HG03135 (cell line): ENCODE results near the gene DOCK2.

ENCODE experiments used
- ATAC-seq: cut with Tn5 transposase; IDR thresholded peaks from one replicate; pipeline ENCODE4 v1.9.1; 2021; ENCODE audit warnings: mild to moderate bottlenecking, moderate library complexity; ENCODE audit not compliant: unreplicated experiment

The DOCK2 gene

GRCh38 chr5:169971780-169972179, 334.7 kb downstream of the DOCK2 start:
- no peak for ATAC-seq

- no peak for ATAC-seq
Observed at GRCh38 chr5:169973056-169973455, 336.0 kb downstream of the DOCK2 start.

- no peak for ATAC-seq
Observed at GRCh38 chr5:169974121-169974770, 337.2 kb downstream of the DOCK2 start.

- ATAC-seq = no peak
Observed at GRCh38 chr5:169978714-169979113, 341.6 kb downstream of the DOCK2 start.

- ATAC-seq = no peak
Observed at GRCh38 chr5:169979871-169980270, 342.8 kb downstream of the DOCK2 start.

GRCh38 chr5:169980418-169981053, 343.5 kb downstream of the DOCK2 start, which contains the start of gene INSYN2B:
Gene INSYN2B (minus strand): TSS chr5:169980495. CDS start chr5:169883898, 96,597 bp downstream.
- no peak for ATAC-seq

- ATAC-seq = no peak
Observed at GRCh38 chr5:169988206-169988605, 351.1 kb downstream of the DOCK2 start.

- ATAC-seq = no peak
Observed at GRCh38 chr5:169988947-169989346, 351.9 kb downstream of the DOCK2 start.

GRCh38 chr5:169989365-169989764, 352.3 kb downstream of the DOCK2 start:
- ATAC-seq = no peak

GRCh38 chr5:169991115-169991869, 354.2 kb downstream of the DOCK2 start:
- no peak for ATAC-seq

GRCh38 chr5:169992789-169993484, 355.9 kb downstream of the DOCK2 start:
- no peak for ATAC-seq

GRCh38 chr5:169993485-169993790, 356.4 kb downstream of the DOCK2 start:
- ATAC-seq = no peak

- no peak for ATAC-seq
Observed at GRCh38 chr5:169997798-169998197, 360.7 kb downstream of the DOCK2 start.

GRCh38 chr5:169999621-170000020, 362.5 kb downstream of the DOCK2 start:
- no peak for ATAC-seq

- ATAC-seq = no peak
Observed at GRCh38 chr5:170000155-170000554, 363.1 kb downstream of the DOCK2 start.

GRCh38 chr5:170006021-170006420, 368.9 kb downstream of the DOCK2 start:
- no peak for ATAC-seq

GRCh38 chr5:170008376-170008775, 371.3 kb downstream of the DOCK2 start:
- ATAC-seq = no peak

- no peak for ATAC-seq
Observed at GRCh38 chr5:170010595-170010994, 373.5 kb downstream of the DOCK2 start.

- no peak for ATAC-seq
Observed at GRCh38 chr5:170011751-170012150, 374.7 kb downstream of the DOCK2 start.

GRCh38 chr5:170012622-170013021, 375.5 kb downstream of the DOCK2 start:
- no peak for ATAC-seq

- ATAC-seq = no peak
Observed at GRCh38 chr5:170020423-170020822, 383.3 kb downstream of the DOCK2 start.
